Measurements from ENCODE around the gene PPP1R3C. TPM values are rescaled to one million over a fixed set of nuclear protein-coding genes. Genes with fewer than 3 reads are reported as not detected.
A peak's percentile ranks its signal among the peaks of the same experiment; 100 is the strongest.

Gene PPP1R3C
- total and polyA plus RNA-seq, 4 donors = 25.5 to 76.1 (median 31.0) TPM

DNA sequence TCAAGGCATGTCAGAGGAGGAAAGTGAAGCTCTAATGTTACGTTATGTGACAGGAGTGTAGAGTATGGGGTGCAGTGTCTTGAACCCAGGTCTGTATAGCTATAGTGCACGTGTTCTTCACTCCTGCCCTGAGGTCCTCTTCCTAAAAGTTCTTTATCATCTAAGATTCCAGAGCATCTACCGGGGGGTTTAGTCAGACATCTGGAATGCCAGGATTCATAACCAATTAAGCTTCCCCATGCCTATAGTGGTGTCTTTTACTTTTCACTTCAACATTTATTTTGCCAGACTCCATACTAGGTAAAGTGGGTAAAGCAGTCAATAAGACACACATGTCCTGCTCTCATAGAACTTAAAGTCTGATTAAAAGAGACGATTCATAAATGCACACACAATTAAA is 22.4 kb downstream of the PPP1R3C start:
- WGBS = 90% methylated on average over 4 of the region's 4 CpGs
- Histone ChIP-seq H3K9me3 (ENCODE audit: control insufficient read depth in 4 of 4, low read length in 3 of 4) (no peaks in the 10 kb centered on the region), H3K27me3 (ENCODE audit: control insufficient read depth in 4 of 4, insufficient read depth in 4 of 4, low read length in 3 of 4) (no peaks in the 10 kb centered on the region), H3K4me3 (ENCODE audit: low read depth in 1 of 3, low read length in 3 of 3) (no peak overlapping the region), H3K9ac (ENCODE audit: low read depth in 1 of 2, low read length in 2 of 2) (no peak overlapping the region), H3K27ac (ENCODE audit: low read depth in 1 of 2, low read length in 2 of 2) (no peak overlapping the region), H3K36me3 (ENCODE audit: control insufficient read depth in 4 of 4, insufficient read depth in 3 of 4, low read depth in 1 of 4, low read length in 3 of 4) (no peaks in the 10 kb centered on the region), H3K4me1 (ENCODE audit: control insufficient read depth in 4 of 4, insufficient read depth in 4 of 4, low read length in 3 of 4) (peaks cover 5 to 19% (median 9%) of the 10 kb centered on the region in 4 donors)
- TF ChIP-seq RAD21 (IDR thresholded peaks at IDR 0.05) (no peak), REST (IDR thresholded peaks at IDR 0.05) (no peak)
- DNase-seq (ENCODE audit: low spot score) = no peak

DNA sequence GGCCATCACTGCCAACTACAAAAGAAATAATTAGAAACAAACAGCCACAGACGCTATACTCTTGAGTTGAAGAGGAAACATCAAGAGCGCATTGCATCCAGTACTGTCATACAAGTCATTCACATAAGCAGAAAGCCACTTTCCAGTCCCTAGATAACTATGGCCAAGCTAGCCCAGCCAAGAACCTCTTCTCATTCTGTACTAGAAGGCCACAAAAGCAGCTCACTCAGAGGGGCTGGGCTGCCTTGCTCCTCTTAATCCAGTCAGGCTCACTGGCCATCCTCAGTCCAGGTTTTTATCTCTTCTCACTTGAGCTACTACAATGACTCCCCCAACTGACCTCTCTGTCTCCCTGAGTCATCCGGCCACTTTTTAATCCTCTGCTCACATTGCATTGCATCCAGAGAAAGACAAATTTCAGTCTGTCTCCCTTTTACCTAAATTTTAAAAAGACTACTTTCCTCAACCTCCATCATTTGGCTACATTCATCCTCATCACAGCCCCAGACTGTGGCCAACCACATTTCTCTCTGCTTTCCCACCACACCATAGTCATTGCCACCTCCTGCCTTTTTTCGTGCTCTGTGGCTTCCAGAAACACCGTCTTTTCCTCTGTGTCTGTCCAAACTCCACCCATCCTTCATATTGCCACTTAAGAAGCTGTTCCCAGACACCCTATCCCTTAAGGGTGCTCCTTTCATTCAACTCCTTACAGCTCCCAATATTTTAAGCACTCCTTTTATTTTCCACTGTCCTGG is 25.0 kb downstream of the PPP1R3C start:
- H3K4me3 ChIP-seq (ENCODE audit: low read depth in 1 of 3, low read length in 3 of 3) = no peak overlapping the region
- peak overlapping the region; percentile 66 to 80 for H3K27ac ChIP-seq (ENCODE audit: low read depth in 1 of 2, low read length in 2 of 2)
- no peak overlapping the region for H3K9ac ChIP-seq (ENCODE audit: low read depth in 1 of 2, low read length in 2 of 2)
- H3K27me3 ChIP-seq (ENCODE audit: control insufficient read depth in 4 of 4, insufficient read depth in 4 of 4, low read length in 3 of 4) = no peaks in the 10 kb centered on the region
- no peaks in the 10 kb centered on the region for H3K9me3 ChIP-seq (ENCODE audit: control insufficient read depth in 4 of 4, low read length in 3 of 4)
- TF ChIP-seq EGR1 (IDR thresholded peaks at IDR 0.05; ENCODE audit: low read depth in 2 of 2) = no peak
- TF ChIP-seq RAD21 (IDR thresholded peaks at IDR 0.05) = no peak
- TF ChIP-seq TAF1 (conservative IDR thresholded peaks at IDR 0.05) = no peak
- TF ChIP-seq MAX (IDR thresholded peaks at IDR 0.05) = no peak
- TF ChIP-seq SP1 (IDR thresholded peaks at IDR 0.05) = no peak
- H3K4me1 ChIP-seq (ENCODE audit: control insufficient read depth in 4 of 4, insufficient read depth in 4 of 4, low read length in 3 of 4) = peaks cover 5 to 28% (median 9%) of the 10 kb centered on the region in 4 donors
- 61% methylated on average over 5 of the region's 5 CpGs for WGBS
- no peak for DNase-seq (ENCODE audit: low spot score)
- no peaks in the 10 kb centered on the region for H3K36me3 ChIP-seq (ENCODE audit: control insufficient read depth in 4 of 4, insufficient read depth in 3 of 4, low read depth in 1 of 4, low read length in 3 of 4)

DNA sequence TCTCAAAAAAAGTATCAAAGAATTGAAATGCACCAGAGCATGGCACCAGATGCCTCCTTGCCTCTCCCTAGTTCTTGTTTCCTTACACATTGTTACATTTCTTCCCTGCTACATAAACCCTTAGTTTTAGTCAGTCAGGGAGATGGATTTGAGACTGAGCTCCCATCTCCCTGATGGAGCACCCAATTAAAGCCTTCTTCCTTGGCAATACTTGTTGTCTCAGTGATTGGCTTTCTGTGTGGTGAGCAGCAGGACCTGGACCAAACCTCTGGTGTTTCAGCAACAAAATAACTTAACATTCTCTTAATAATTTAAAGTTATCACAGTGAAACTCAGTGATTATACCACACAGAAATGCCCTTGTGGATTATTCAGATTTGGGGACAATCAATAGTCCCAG is 26.9 kb downstream of the PPP1R3C start:
- DNase-seq (ENCODE audit: low spot score) = no peak
- Histone ChIP-seq H3K4me1 (ENCODE audit: control insufficient read depth in 4 of 4, insufficient read depth in 4 of 4, low read length in 3 of 4) (peaks cover 5 to 28% (median 9%) of the 10 kb centered on the region in 4 donors), H3K9me3 (ENCODE audit: control insufficient read depth in 4 of 4, low read length in 3 of 4) (no peaks in the 10 kb centered on the region)

More for the DNA sequence above, 26.9 kb downstream of the PPP1R3C start:
- H3K27me3 ChIP-seq (ENCODE audit: control insufficient read depth in 4 of 4, insufficient read depth in 4 of 4, low read length in 3 of 4) = no peaks in the 10 kb centered on the region
- no peaks in the 10 kb centered on the region for H3K36me3 ChIP-seq (ENCODE audit: control insufficient read depth in 4 of 4, insufficient read depth in 3 of 4, low read depth in 1 of 4, low read length in 3 of 4)
- no peak overlapping the region for H3K4me3 ChIP-seq (ENCODE audit: low read depth in 1 of 3, low read length in 3 of 3)
- H3K27ac ChIP-seq (ENCODE audit: low read depth in 1 of 2, low read length in 2 of 2) = no peak overlapping the region
- no peak overlapping the region for H3K9ac ChIP-seq (ENCODE audit: low read depth in 1 of 2, low read length in 2 of 2)
- TF ChIP-seq FOXA2 (IDR thresholded peaks at IDR 0.05) (no peak), FOXA1 (IDR thresholded peaks at IDR 0.05) (no peak), GABPA (IDR thresholded peaks at IDR 0.05 in 1 of 2, conservative IDR thresholded peaks at IDR 0.05 in 1 of 2) (no peak), ATF3 (IDR thresholded peaks at IDR 0.05) (no peak), RAD21 (IDR thresholded peaks at IDR 0.05) (no peak), JUND (IDR thresholded peaks at IDR 0.05) (no peak), HNF4A (conservative IDR thresholded peaks at IDR 0.05) (no peak), EGR1 (IDR thresholded peaks at IDR 0.05; ENCODE audit: low read depth in 2 of 2) (no peak), SP1 (IDR thresholded peaks at IDR 0.05) (no peak), CTCF (IDR thresholded peaks at IDR 0.05; ENCODE audit: low read depth, low read length, missing input control) (no peak), REST (IDR thresholded peaks at IDR 0.05) (no peak)
- TF ChIP-seq, protein P1, sequence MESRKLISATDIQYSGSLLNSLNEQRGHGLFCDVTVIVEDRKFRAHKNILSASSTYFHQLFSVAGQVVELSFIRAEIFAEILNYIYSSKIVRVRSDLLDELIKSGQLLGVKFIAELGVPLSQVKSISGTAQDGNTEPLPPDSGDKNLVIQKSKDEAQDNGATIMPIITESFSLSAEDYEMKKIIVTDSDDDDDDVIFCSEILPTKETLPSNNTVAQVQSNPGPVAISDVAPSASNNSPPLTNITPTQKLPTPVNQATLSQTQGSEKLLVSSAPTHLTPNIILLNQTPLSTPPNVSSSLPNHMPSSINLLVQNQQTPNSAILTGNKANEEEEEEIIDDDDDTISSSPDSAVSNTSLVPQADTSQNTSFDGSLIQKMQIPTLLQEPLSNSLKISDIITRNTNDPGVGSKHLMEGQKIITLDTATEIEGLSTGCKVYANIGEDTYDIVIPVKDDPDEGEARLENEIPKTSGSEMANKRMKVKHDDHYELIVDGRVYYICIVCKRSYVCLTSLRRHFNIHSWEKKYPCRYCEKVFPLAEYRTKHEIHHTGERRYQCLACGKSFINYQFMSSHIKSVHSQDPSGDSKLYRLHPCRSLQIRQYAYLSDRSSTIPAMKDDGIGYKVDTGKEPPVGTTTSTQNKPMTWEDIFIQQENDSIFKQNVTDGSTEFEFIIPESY (IDR thresholded peaks at IDR 0.05) = no peak
